BE2C (cell line): ENCODE results near the gene COL8A2.

Experiments
- DNase-seq: peaks from one replicate; pipeline ENCODE4 v3.0.0-alpha.2; 2020
- H3K27me3 ChIP-seq: fragments of 250-450 bp; sonication (Bioruptor Pico); 2 replicates; pipeline ENCODE4 v1.5.1; 2020; ENCODE audit warnings: mild to moderate bottlenecking
- H3K36me3 ChIP-seq: fragments of 250-450 bp; sonication (Bioruptor Pico); 2 replicates; pipeline ENCODE4 v1.5.1; 2020; ENCODE audit warnings: mild to moderate bottlenecking
- H3K4me1 ChIP-seq: fragments of 250-450 bp; sonication (Bioruptor Pico); 2 replicates; pipeline ENCODE4 v1.5.1; 2020
- H3K4me3 ChIP-seq: 2 replicates; pipeline ENCODE4 v1.5.1; 2011; ENCODE audit warnings: low read depth, low read length
- H3K9me3 ChIP-seq: fragments of 250-450 bp; sonication (Bioruptor Pico); 2 replicates; pipeline ENCODE4 v1.5.1; 2020
- TF ChIP-seq, protein P1 (sequence below): IDR thresholded peaks from 2 replicates; pipeline ENCODE4 v1.5.1; 2012; ENCODE audit warnings: mild to moderate bottlenecking, low read depth, low read length

Gene COL8A2

DNA sequence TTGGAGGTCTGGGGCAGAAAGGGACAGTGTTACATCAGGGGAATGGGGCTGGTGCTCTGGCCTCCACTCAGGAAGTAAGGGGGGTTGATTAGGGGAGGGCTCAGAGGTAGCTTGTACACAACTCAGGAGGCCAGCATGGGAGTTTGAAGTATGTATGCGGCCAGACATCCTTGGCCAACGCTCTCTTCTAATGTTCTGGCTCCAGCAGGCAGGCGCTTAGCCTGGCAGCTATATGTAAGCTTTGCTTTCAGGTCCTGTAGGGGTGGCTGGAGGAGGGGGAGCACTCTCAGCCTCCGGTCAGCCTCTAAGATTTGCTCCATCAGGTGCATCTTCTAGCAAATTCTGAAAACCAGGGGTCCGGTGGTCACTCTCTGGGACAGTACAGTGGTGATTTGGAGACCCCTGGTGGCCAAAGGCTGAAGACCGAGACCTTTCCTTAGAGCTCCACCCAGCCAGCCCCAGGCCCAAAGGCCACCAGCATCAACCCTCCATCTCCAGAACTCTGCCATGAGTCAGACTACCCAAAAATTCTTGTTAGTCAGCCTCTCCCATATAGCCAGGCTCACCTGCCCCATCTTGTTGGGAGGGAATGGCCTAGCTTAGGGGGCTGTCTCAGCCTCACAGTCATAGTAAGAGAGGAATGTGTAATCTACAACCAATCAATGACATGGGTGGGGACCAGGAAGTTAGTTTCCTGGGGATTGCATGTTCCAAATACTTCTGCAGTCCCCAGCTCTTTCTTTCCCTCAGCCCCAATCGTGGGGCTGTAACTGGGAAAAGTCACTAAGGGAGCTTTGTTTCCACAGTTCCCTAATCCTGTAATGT is 9.7 kb upstream of the COL8A2 start:
- no peaks in the 10 kb centered on the region for H3K9me3 ChIP-seq

GRCh38 chr1:36134031-36134430 is 9.0 kb upstream of the COL8A2 start:
- no peak for DNase-seq
- Histone ChIP-seq H3K4me3 (no peak overlapping the region), H3K27me3 (no peaks in the 10 kb centered on the region), H3K9me3 (no peaks in the 10 kb centered on the region), H3K4me1 (no peaks in the 10 kb centered on the region), H3K36me3 (no peaks in the 10 kb centered on the region)
- TF ChIP-seq, protein P1, sequence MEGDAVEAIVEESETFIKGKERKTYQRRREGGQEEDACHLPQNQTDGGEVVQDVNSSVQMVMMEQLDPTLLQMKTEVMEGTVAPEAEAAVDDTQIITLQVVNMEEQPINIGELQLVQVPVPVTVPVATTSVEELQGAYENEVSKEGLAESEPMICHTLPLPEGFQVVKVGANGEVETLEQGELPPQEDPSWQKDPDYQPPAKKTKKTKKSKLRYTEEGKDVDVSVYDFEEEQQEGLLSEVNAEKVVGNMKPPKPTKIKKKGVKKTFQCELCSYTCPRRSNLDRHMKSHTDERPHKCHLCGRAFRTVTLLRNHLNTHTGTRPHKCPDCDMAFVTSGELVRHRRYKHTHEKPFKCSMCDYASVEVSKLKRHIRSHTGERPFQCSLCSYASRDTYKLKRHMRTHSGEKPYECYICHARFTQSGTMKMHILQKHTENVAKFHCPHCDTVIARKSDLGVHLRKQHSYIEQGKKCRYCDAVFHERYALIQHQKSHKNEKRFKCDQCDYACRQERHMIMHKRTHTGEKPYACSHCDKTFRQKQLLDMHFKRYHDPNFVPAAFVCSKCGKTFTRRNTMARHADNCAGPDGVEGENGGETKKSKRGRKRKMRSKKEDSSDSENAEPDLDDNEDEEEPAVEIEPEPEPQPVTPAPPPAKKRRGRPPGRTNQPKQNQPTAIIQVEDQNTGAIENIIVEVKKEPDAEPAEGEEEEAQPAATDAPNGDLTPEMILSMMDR = no peak

More for the DNA sequence above, 9.7 kb upstream of the COL8A2 start:
- DNase-seq = peak; percentile 59
- TF ChIP-seq, protein P1 = peak; percentile 67
- H3K4me3 ChIP-seq = no peak overlapping the region
- no peaks in the 10 kb centered on the region; the same call in 1 of the 2 replicates for H3K36me3 ChIP-seq
- H3K27me3 ChIP-seq = no peaks in the 10 kb centered on the region
- H3K4me1 ChIP-seq = no peaks in the 10 kb centered on the region

DNA sequence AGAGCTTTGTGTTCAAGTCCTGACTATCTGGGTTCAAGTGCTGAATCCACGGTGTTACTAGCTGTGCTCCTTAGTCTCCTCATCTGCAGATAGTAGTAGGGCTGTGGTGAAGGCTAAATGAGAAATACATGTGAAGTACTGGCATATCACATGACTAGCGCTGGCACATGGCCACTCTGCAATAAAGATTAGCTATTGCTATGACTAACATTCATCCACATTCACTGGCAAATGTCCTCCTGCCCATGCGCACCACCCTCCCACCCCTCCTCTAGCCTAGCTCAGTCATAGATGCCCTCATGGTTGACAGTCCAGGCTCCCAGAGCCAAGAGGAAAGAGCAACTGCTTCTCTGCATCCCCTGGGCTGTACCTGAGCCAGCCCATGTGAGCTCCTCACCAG is 8.5 kb upstream of the COL8A2 start:
- TF ChIP-seq, protein P1 = no peak
- Histone ChIP-seq H3K27me3 (no peaks in the 10 kb centered on the region), H3K4me3 (no peak overlapping the region), H3K4me1 (no peaks in the 10 kb centered on the region), H3K36me3 (no peaks in the 10 kb centered on the region), H3K9me3 (no peaks in the 10 kb centered on the region)
- peak; percentile 43 for DNase-seq

DNA sequence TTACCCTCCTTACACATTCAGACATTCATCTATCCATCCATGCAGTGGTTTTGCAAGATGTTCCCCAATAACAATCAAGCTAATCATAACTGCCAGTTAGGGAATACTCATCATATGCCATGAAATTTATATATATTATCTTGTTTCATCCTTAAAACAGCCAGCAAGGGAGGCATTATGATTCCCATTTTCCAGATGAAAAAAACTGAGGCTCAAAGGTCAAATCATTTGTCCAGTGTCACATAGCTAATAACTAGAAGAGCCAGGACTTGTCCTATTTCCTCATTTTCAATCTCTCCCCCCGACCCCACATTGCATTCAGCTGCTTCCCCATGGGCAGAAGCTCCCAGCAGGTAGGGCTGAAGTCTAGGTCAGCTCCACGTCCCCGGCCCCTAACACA is 7.0 kb upstream of the COL8A2 start:
- Histone ChIP-seq H3K9me3 (no peaks in the 10 kb centered on the region), H3K4me3 (no peak overlapping the region), H3K36me3 (no peaks in the 10 kb centered on the region), H3K27me3 (no peaks in the 10 kb centered on the region), H3K4me1 (no peaks in the 10 kb centered on the region)
- TF ChIP-seq, protein P1 = no peak
- DNase-seq = no peak

- Histone ChIP-seq H3K36me3 (no peaks in the 10 kb centered on the region), H3K4me1 (no peaks in the 10 kb centered on the region), H3K4me3 (no peak overlapping the region), H3K9me3 (no peaks in the 10 kb centered on the region), H3K27me3 (no peaks in the 10 kb centered on the region)
- TF ChIP-seq, protein P1 = no peak
- no peak for DNase-seq
Measured at GRCh38 chr1:36128905-36129206, 3.8 kb upstream of the COL8A2 start.

GRCh38 chr1:36128126-36128904 is 3.3 kb upstream of the COL8A2 start:
- Histone ChIP-seq H3K4me1 (no peaks in the 10 kb centered on the region), H3K9me3 (no peaks in the 10 kb centered on the region), H3K4me3 (no peak overlapping the region), H3K36me3 (no peaks in the 10 kb centered on the region), H3K27me3 (no peaks in the 10 kb centered on the region)
- TF ChIP-seq, protein P1 = no peak
- DNase-seq = no peak
